ENCODE measurements around the gene WDR7. TPM values are rescaled to one million over a fixed set of nuclear protein-coding genes. Genes with fewer than 3 reads are reported as not detected.

WDR7 gene
- total RNA-seq, 4 donors from 2014 or later = 23.1 to 48.6 (median 30.3) TPM

- H3K4me3 ChIP-seq = no peak overlapping the region
- H3K9me3 ChIP-seq = no peaks in the 10 kb centered on the region
- no peak for DNase-seq (ENCODE audit: extremely low spot score)
- WGBS = 100% methylated on average over 1 of the region's 1 CpG
- peaks cover 0 to 3% (median 0%) of the 10 kb centered on the region in 4 donors for H3K36me3 ChIP-seq
- H3K27ac ChIP-seq (replicated peaks in 1 of 4) = no peak overlapping the region
- no peaks in the 10 kb centered on the region for H3K4me1 ChIP-seq
- intact Hi-C loops (cut with DNase I) = no loop called here
- TF ChIP-seq CTCF (IDR thresholded peaks at IDR 0.05) (no peak), POLR2AphosphoS5 (IDR thresholded peaks at IDR 0.05) (no peak), EP300 (IDR thresholded peaks at IDR 0.05) (no peak), POLR2A (IDR thresholded peaks at IDR 0.05; ENCODE audit: low read depth) (no peak)
- H3K27me3 ChIP-seq = no peaks in the 10 kb centered on the region
Measured at GRCh38 chr18:56740645-56741044, 89.5 kb downstream of the WDR7 start.

GRCh38 chr18:56741685-56742084 lies 90.5 kb downstream of the WDR7 start:
- TF ChIP-seq POLR2AphosphoS5 (IDR thresholded peaks at IDR 0.05) (no peak), CTCF (IDR thresholded peaks at IDR 0.05) (no peak), EP300 (IDR thresholded peaks at IDR 0.05) (no peak), POLR2A (IDR thresholded peaks at IDR 0.05; ENCODE audit: low read depth) (no peak)
- intact Hi-C loops (cut with DNase I) = no loop called here
- WGBS = 97% methylated on average over 1 of the region's 1 CpG
- no peaks in the 10 kb centered on the region for H3K9me3 ChIP-seq
- H3K27me3 ChIP-seq = no peaks in the 10 kb centered on the region
- no peak for DNase-seq (ENCODE audit: extremely low spot score)
- H3K4me1 ChIP-seq = peaks cover 0 to 1% (median 0%) of the 10 kb centered on the region in 4 donors
- peaks cover 0 to 3% (median 0%) of the 10 kb centered on the region in 4 donors for H3K36me3 ChIP-seq
- no peak overlapping the region for H3K4me3 ChIP-seq
- no peak overlapping the region for H3K27ac ChIP-seq (replicated peaks in 1 of 4)

- DNase-seq (ENCODE audit: extremely low spot score) = no peak
- no peaks in the 10 kb centered on the region for H3K9me3 ChIP-seq
Measured at GRCh38 chr18:56743115-56743514, 92.0 kb downstream of the WDR7 start.

GRCh38 chr18:56747032-56747658 lies 96.0 kb downstream of the WDR7 start:
- intact Hi-C loops (cut with DNase I) = no loop called here
- WGBS = 100% methylated on average over 1 of the region's 1 CpG
- Histone ChIP-seq H3K4me3 (no peak overlapping the region), H3K9me3 (no peaks in the 10 kb centered on the region), H3K36me3 (peaks cover 0 to 9% (median 0%) of the 10 kb centered on the region in 4 donors), H3K4me1 (peaks cover 0 to 4% (median 0%) of the 10 kb centered on the region in 4 donors), H3K27ac (replicated peaks in 1 of 4) (no peak overlapping the region), H3K27me3 (no peaks in the 10 kb centered on the region)
- DNase-seq (ENCODE audit: extremely low spot score) = no peak
- TF ChIP-seq EP300 (IDR thresholded peaks at IDR 0.05) (no peak), POLR2AphosphoS5 (IDR thresholded peaks at IDR 0.05) (no peak), POLR2A (IDR thresholded peaks at IDR 0.05; ENCODE audit: low read depth) (no peak), CTCF (IDR thresholded peaks at IDR 0.05) (no peak)

More at GRCh38 chr18:56743115-56743514, 92.0 kb downstream of the WDR7 start:
- no peak overlapping the region for H3K4me3 ChIP-seq
- peaks cover 0 to 4% (median 0%) of the 10 kb centered on the region in 4 donors for H3K4me1 ChIP-seq
- intact Hi-C loops (cut with DNase I) = no loop called here
- no peak overlapping the region for H3K27ac ChIP-seq (replicated peaks in 1 of 4)
- TF ChIP-seq EP300 (IDR thresholded peaks at IDR 0.05) = no peak
- no peak for TF ChIP-seq CTCF (IDR thresholded peaks at IDR 0.05)
- TF ChIP-seq POLR2AphosphoS5 (IDR thresholded peaks at IDR 0.05) = no peak
- TF ChIP-seq POLR2A (IDR thresholded peaks at IDR 0.05; ENCODE audit: low read depth) = no peak
- peaks cover 0 to 6% (median 0%) of the 10 kb centered on the region in 4 donors for H3K36me3 ChIP-seq
- WGBS = 91% methylated on average over 4 of the region's 4 CpGs
- H3K27me3 ChIP-seq = no peaks in the 10 kb centered on the region

GRCh38 chr18:56747857-56748256 lies 96.7 kb downstream of the WDR7 start:
- no peak for DNase-seq (ENCODE audit: extremely low spot score)
- Histone ChIP-seq H3K4me1 (peaks cover 0 to 4% (median 0%) of the 10 kb centered on the region in 4 donors), H3K27ac (replicated peaks in 1 of 4) (no peak overlapping the region), H3K4me3 (no peak overlapping the region), H3K36me3 (peaks cover 0 to 9% (median 0%) of the 10 kb centered on the region in 4 donors), H3K27me3 (no peaks in the 10 kb centered on the region), H3K9me3 (no peaks in the 10 kb centered on the region)
- intact Hi-C loops (cut with DNase I) = no loop called here
- TF ChIP-seq CTCF (IDR thresholded peaks at IDR 0.05) (no peak), POLR2AphosphoS5 (IDR thresholded peaks at IDR 0.05) (no peak), POLR2A (IDR thresholded peaks at IDR 0.05; ENCODE audit: low read depth) (no peak), EP300 (IDR thresholded peaks at IDR 0.05) (no peak)
